GM12878 (cell line): ENCODE data around the gene FFAR4. TPM values are rescaled to one million over a fixed set of nuclear protein-coding genes. Genes with fewer than 3 reads are reported as not detected.

Experiments
- ATAC-seq: fragments of 200-7000 bp; cut with Tn5 transposase; 3 replicates; pipeline ENCODE4 v1.9.1; 2020; ENCODE audit warnings: mild to moderate bottlenecking, moderate library complexity
- BruUV-seq: library from RNA; stranded (reverse); fragments of 400-500 nt; replicated peaks from 2 replicates; lab custom pipeline; 2021; lab: Mats Ljungman, UMichigan
- CTCF ChIA-PET: fragments of 300-600 bp; sonication (Branson Sonifier 250); formaldehyde crosslinking; extraction: SDS; loops from one replicate; lab custom pipeline; 2021; ENCODE audit warnings: inconsistent platforms; lab: Yijun Ruan, JAX
- POLR2A ChIA-PET: fragments of 350-600 bp; formaldehyde crosslinking; extraction: SDS; loops from one replicate; lab custom pipeline; 2021; ENCODE audit warnings: inconsistent platforms; lab: Charles Lee
- RAD21 ChIA-PET: fragments of 300-600 bp; sonication (Branson Sonifier 250); formaldehyde crosslinking; loops from one replicate; lab custom pipeline; 2023; ENCODE audit warnings: antibody characterized with exemption; ENCODE audit not compliant: unreplicated experiment; lab: Charles Lee
- SMC1A ChIA-PET: fragments of 300-600 bp; sonication (Branson Sonifier 250); formaldehyde crosslinking; loops from one replicate; lab custom pipeline; 2023; ENCODE audit not compliant: unreplicated experiment, uncharacterized antibody; lab: Charles Lee
- DNase-seq: peaks from one replicate; pipeline ENCODE4 v3.0.0-alpha.2; 2011; ENCODE audit warnings: low read depth, low spot score
- FAIRE-seq: peaks from 3 replicates; lab custom pipeline; 2011; peaks lifted over from hg19 to GRCh38; lab: Jason Lieb, UNC
- H2AFZ ChIP-seq: 2 replicates; pipeline ENCODE4 v1.6.0; 2011; ENCODE audit warnings: low read depth, low read length, control low read depth; ENCODE audit not compliant: control insufficient read depth
- H3K27ac ChIP-seq: 2 replicates; pipeline ENCODE4 v1.5.1; 2011; ENCODE audit warnings: control low read depth; ENCODE audit not compliant: control insufficient read depth, insufficient read depth
- H3K27me3 ChIP-seq, 2 experiments: replicated peaks in 1 of 2; 2 replicates each; pipeline versions ENCODE4 v1.6.0 to v1.6.1; 2011; ENCODE audit warnings: low read length in 1 of 2; ENCODE audit not compliant: control insufficient read depth in 2 of 2, insufficient read depth in 2 of 2
- H3K36me3 ChIP-seq, 2 experiments: 2 replicates each; pipeline ENCODE4 v1.5.1; 2011; ENCODE audit warnings: low read length in 1 of 2; ENCODE audit not compliant: control insufficient read depth in 2 of 2, insufficient read depth in 2 of 2
- H3K4me1 ChIP-seq: 2 replicates; pipeline ENCODE4 v1.6.1; 2011; ENCODE audit warnings: mild to moderate bottlenecking, low read length, moderate library complexity, mixed read lengths; ENCODE audit not compliant: control insufficient read depth, insufficient read depth
- H3K4me2 ChIP-seq: 2 replicates; pipeline ENCODE4 v1.6.0; 2011; ENCODE audit warnings: control low read depth; ENCODE audit not compliant: control insufficient read depth, insufficient read depth
- H3K4me3 ChIP-seq: fragments of 200-600 bp; sonication (generic); 2 replicates; pipeline ENCODE4 v1.5.1; 2016
- H3K79me2 ChIP-seq: 2 replicates; pipeline ENCODE4 v1.6.0; 2011; ENCODE audit warnings: low read length; ENCODE audit not compliant: control insufficient read depth, insufficient read depth
- H3K9ac ChIP-seq: 2 replicates; pipeline ENCODE4 v1.8.0; 2011; ENCODE audit warnings: low read length, control low read depth, mixed read lengths; ENCODE audit not compliant: control insufficient read depth, insufficient read depth
- H3K9me3 ChIP-seq: replicated peaks from 3 replicates; pipeline ENCODE4 v1.5.1; 2011; ENCODE audit warnings: mild to moderate bottlenecking, low read length; ENCODE audit not compliant: control insufficient read depth, insufficient read depth
- H4K20me1 ChIP-seq: 2 replicates; pipeline ENCODE4 v1.6.0; 2011; ENCODE audit not compliant: control insufficient read depth, insufficient read depth
- CEBPB ChIP-seq, 2 experiments: fragments of 150-350 bp in 1 of 2; IDR thresholded peaks; 2 replicates each; pipeline ENCODE4 v1.6.1; 2012 to 2014; ENCODE audit warnings: low read depth in 2 of 2, low read length in 2 of 2, borderline replicate concordance in 1 of 2, inconsistent platforms in 1 of 2
- GABPA ChIP-seq: IDR thresholded peaks from 2 replicates; pipeline ENCODE4 v1.6.1; 2014; ENCODE audit warnings: antibody characterized with exemption, low read depth, mild to moderate bottlenecking, inconsistent platforms
- WGBS: methylation state at CpG from one replicate; pipeline ENCODE4 v1.1.6; 2016; ENCODE audit warnings: low lambda C conversion rate; ENCODE audit not compliant: insufficient replicate concordance, insufficient coverage; ENCODE audit errors: missing lambda C conversion rate; 5-methylcytosine and 5-hydroxymethylcytosine counted together
- in situ Hi-C: fragments of 300-500 bp; cut with MboI; formaldehyde crosslinking; loops from 9 replicates; pipeline ENCODE4 v1.14.3; 2018; ENCODE audit warnings: mixed read lengths
- intact Hi-C: fragments of 100-400 bp; cut with micrococcal nuclease; formaldehyde crosslinking; loops from one replicate; pipeline ENCODE4 v1.14.2; 2022; ENCODE audit not compliant: unreplicated experiment
- polyA plus RNA-seq, 11 experiments: library from polyadenylated mRNA; depleted of rRNA in 4 of 11; unstranded in 6 of 11; stranded (reverse) in 5 of 11; fragments of >200 nt; fragmentation: Nextera tagmentation in 4 of 11; fragmentation: Illumina TruSeq in 1 of 11; extraction: Ambion mirVana in 4 of 11; extraction: Trizol in 1 of 11; gene quantifications; 1 replicate in 1 of 11; 2 replicates in 10 of 11; pipeline versions ENCODE4 v1.2.1 to v1.2.3, GENCODE V29; 2011 to 2016; ENCODE audit warnings: inconsistent platforms in 2 of 11, missing spikeins in 2 of 11, low read depth in 1 of 11
- total RNA-seq, 4 experiments: library from RNA; depleted of rRNA in 3 of 4; stranded (reverse); fragments of >200 nt in 3 of 4; fragmentation: Illumina TruSeq in 1 of 4; extraction: Trizol in 1 of 4; gene quantifications; 2 replicates each; pipeline versions ENCODE4 v1.2.1 to v1.2.3, GENCODE V29; 2013 to 2021
- TF ChIP-seq, protein P1 (sequence below): IDR thresholded peaks from 2 replicates; pipeline ENCODE4 v1.6.1; 2012; ENCODE audit warnings: low read length, inconsistent platforms
- TF ChIP-seq, protein P2 (sequence below): fragments of 450-650 bp; IDR thresholded peaks from 2 replicates; pipeline ENCODE4 v1.6.1; 2016; ENCODE audit warnings: mild to moderate bottlenecking, moderate library complexity, borderline replicate concordance
- TF ChIP-seq, protein P3 (sequence below), 3 experiments: IDR thresholded peaks in 2 of 3; conservative IDR thresholded peaks in 1 of 3; 2 replicates each; pipeline ENCODE4 v1.5.1; 2011; ENCODE audit warnings: low read depth in 3 of 3, low read length in 3 of 3, mild to moderate bottlenecking in 3 of 3, control low read depth in 2 of 3, moderate library complexity in 2 of 3, inconsistent platforms in 1 of 3, mixed read lengths in 1 of 3; ENCODE audit not compliant: control insufficient read depth in 2 of 3, insufficient read depth in 1 of 3; ENCODE audit errors: extremely low read depth in 1 of 3

FFAR4 gene
- total and polyA plus RNA-seq, 10 of the 15 experiments (the other 5 are each of a cell fraction or from before 2014, with no cell fraction given) = not detected

DNA sequence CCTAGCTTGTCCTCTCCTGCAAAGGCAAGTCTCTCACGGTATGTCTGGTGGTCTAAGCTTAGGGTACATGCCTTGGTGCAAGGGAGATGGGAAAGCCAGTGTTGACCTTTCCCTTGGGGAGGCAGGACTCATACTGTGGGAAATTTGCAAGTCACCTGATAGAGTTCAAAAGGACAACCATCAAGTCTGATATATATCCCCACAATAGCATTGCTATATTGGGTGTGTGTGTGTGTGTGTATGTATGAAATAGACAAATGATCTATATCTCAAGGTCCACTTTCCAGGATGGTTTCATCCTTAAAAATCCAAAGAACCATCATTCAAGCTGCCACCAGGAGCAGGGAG is 12.2 kb upstream of the FFAR4 start:
- DNase-seq (no peak), ATAC-seq (no peak), FAIRE-seq (no peak)
- no TSS peak for BruUV-seq
- no peaks in the 10 kb centered on the region for H3K4me1 ChIP-seq
- CTCF ChIA-PET = interaction anchor here (0.7 to 4.9 kb wide), 18 partner anchors 9 to 362 kb away, joined by 3 to 60 read pairs (median 5); no protein-coding TSS in a partner anchor
- H3K9me3 ChIP-seq = no peaks in the 10 kb centered on the region
- H3K27me3 ChIP-seq = no peaks in the 10 kb centered on the region
- in situ Hi-C loops (loop anchor here (10.0 kb wide), 1 partner anchor 261 kb away; no protein-coding TSS in a partner anchor), intact Hi-C loops (loop anchor here (1.0 to 2.0 kb wide), 3 partner anchors 126 to 305 kb away; no protein-coding TSS in a partner anchor)
- no peaks in the 10 kb centered on the region for H4K20me1 ChIP-seq
- H2AFZ ChIP-seq = no peak overlapping the region
- H3K4me2 ChIP-seq = no peak overlapping the region
- H3K36me3 ChIP-seq = no peaks in the 10 kb centered on the region
- POLR2A ChIA-PET = no interaction called here
- RAD21 ChIA-PET = interaction anchor here (1.0 to 2.1 kb wide), 10 partner anchors 12 to 367 kb away, joined by 3 to 13 read pairs (median 4); partner anchors contain the start of gene MYOF
- no peak for TF ChIP-seq GABPA
- TF ChIP-seq, protein P1, sequence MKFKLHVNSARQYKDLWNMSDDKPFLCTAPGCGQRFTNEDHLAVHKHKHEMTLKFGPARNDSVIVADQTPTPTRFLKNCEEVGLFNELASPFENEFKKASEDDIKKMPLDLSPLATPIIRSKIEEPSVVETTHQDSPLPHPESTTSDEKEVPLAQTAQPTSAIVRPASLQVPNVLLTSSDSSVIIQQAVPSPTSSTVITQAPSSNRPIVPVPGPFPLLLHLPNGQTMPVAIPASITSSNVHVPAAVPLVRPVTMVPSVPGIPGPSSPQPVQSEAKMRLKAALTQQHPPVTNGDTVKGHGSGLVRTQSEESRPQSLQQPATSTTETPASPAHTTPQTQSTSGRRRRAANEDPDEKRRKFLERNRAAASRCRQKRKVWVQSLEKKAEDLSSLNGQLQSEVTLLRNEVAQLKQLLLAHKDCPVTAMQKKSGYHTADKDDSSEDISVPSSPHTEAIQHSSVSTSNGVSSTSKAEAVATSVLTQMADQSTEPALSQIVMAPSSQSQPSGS = no peak
- TF ChIP-seq, protein P2, sequence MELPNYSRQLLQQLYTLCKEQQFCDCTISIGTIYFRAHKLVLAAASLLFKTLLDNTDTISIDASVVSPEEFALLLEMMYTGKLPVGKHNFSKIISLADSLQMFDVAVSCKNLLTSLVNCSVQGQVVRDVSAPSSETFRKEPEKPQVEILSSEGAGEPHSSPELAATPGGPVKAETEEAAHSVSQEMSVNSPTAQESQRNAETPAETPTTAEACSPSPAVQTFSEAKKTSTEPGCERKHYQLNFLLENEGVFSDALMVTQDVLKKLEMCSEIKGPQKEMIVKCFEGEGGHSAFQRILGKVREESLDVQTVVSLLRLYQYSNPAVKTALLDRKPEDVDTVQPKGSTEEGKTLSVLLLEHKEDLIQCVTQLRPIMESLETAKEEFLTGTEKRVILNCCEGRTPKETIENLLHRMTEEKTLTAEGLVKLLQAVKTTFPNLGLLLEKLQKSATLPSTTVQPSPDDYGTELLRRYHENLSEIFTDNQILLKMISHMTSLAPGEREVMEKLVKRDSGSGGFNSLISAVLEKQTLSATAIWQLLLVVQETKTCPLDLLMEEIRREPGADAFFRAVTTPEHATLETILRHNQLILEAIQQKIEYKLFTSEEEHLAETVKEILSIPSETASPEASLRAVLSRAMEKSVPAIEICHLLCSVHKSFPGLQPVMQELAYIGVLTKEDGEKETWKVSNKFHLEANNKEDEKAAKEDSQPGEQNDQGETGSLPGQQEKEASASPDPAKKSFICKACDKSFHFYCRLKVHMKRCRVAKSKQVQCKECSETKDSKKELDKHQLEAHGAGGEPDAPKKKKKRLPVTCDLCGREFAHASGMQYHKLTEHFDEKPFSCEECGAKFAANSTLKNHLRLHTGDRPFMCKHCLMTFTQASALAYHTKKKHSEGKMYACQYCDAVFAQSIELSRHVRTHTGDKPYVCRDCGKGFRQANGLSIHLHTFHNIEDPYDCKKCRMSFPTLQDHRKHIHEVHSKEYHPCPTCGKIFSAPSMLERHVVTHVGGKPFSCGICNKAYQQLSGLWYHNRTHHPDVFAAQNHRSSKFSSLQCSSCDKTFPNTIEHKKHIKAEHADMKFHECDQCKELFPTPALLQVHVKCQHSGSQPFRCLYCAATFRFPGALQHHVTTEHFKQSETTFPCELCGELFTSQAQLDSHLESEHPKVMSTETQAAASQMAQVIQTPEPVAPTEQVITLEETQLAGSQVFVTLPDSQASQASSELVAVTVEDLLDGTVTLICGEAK = no peak
- TF ChIP-seq, protein P3, sequence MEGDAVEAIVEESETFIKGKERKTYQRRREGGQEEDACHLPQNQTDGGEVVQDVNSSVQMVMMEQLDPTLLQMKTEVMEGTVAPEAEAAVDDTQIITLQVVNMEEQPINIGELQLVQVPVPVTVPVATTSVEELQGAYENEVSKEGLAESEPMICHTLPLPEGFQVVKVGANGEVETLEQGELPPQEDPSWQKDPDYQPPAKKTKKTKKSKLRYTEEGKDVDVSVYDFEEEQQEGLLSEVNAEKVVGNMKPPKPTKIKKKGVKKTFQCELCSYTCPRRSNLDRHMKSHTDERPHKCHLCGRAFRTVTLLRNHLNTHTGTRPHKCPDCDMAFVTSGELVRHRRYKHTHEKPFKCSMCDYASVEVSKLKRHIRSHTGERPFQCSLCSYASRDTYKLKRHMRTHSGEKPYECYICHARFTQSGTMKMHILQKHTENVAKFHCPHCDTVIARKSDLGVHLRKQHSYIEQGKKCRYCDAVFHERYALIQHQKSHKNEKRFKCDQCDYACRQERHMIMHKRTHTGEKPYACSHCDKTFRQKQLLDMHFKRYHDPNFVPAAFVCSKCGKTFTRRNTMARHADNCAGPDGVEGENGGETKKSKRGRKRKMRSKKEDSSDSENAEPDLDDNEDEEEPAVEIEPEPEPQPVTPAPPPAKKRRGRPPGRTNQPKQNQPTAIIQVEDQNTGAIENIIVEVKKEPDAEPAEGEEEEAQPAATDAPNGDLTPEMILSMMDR (IDR thresholded peaks at IDR 0.05 in 2 of 3, conservative IDR thresholded peaks at IDR 0.05 in 1 of 3; ENCODE audit: control insufficient read depth in 2 of 3, extremely low read depth in 1 of 3, insufficient read depth in 1 of 3, low read depth in 3 of 3, low read length in 3 of 3) = no peak
- TF ChIP-seq CEBPB (IDR thresholded peaks at IDR 0.05; ENCODE audit: borderline replicate concordance in 1 of 2, low read depth in 2 of 2, low read length in 2 of 2) = no peak
- SMC1A ChIA-PET = interaction anchor here (0.6 to 3.1 kb wide), 10 partner anchors 9 to 305 kb away, joined by 3 to 16 read pairs (median 4); partner anchors contain the start of gene MYOF
- no peak overlapping the region for H3K9ac ChIP-seq
- H3K27ac ChIP-seq = no peak overlapping the region
- no peaks in the 10 kb centered on the region for H3K79me2 ChIP-seq
- WGBS = 0% methylated on average over 1 of the region's 1 CpG
- H3K4me3 ChIP-seq = no peak overlapping the region
